Measurements from ENCODE around the gene BPHL. TPM values are rescaled to one million over a fixed set of nuclear protein-coding genes. Genes with fewer than 3 reads are reported as not detected.
"Not testable (repeated sequence)": the region's sequence is repeated elsewhere in the genome, so short reads cannot be mapped to it uniquely, and the experiment has no call there.

BPHL gene
- total RNA-seq, 1 donor = 2.4 TPM

- H3K4me3 ChIP-seq (ENCODE audit: low read length) = no peak overlapping the region
- no peaks in the 10 kb centered on the region for H3K27me3 ChIP-seq (ENCODE audit: insufficient read depth, low read length)
- H3K4me1 ChIP-seq (ENCODE audit: insufficient read depth, low read length) = no peaks in the 10 kb centered on the region
- no peaks in the 10 kb centered on the region for H3K9me3 ChIP-seq (ENCODE audit: low read depth, low read length)
These were observed 77.4 kb downstream of the BPHL start for GRCh38 chr6:3195695-3196497.

- no peak overlapping the region for H3K4me3 ChIP-seq (ENCODE audit: low read length)
- no peaks in the 10 kb centered on the region for H3K9me3 ChIP-seq (ENCODE audit: low read depth, low read length)
- H3K27me3 ChIP-seq (ENCODE audit: insufficient read depth, low read length) = no peaks in the 10 kb centered on the region
- no peaks in the 10 kb centered on the region for H3K4me1 ChIP-seq (ENCODE audit: insufficient read depth, low read length)
These were observed 78.3 kb downstream of the BPHL start for GRCh38 chr6:3196770-3197169.

GRCh38 chr6:3197734-3198133 is 79.2 kb downstream of the BPHL start:
- H3K27me3 ChIP-seq (ENCODE audit: insufficient read depth, low read length); H3K4me3 ChIP-seq (ENCODE audit: low read length); H3K9me3 ChIP-seq (ENCODE audit: low read depth, low read length); H3K4me1 ChIP-seq (ENCODE audit: insufficient read depth, low read length): not testable (repeated sequence)

- H3K4me1 ChIP-seq (ENCODE audit: insufficient read depth, low read length) = no peaks in the 10 kb centered on the region
- H3K9me3 ChIP-seq (ENCODE audit: low read depth, low read length) = no peaks in the 10 kb centered on the region
- H3K27me3 ChIP-seq (ENCODE audit: insufficient read depth, low read length) = no peaks in the 10 kb centered on the region
- no peak overlapping the region for H3K4me3 ChIP-seq (ENCODE audit: low read length)
These were observed 80.9 kb downstream of the BPHL start for GRCh38 chr6:3199382-3199781.

GRCh38 chr6:3200682-3201081 is 82.2 kb downstream of the BPHL start:
- Histone ChIP-seq H3K9me3 (ENCODE audit: low read depth, low read length) (no peaks in the 10 kb centered on the region), H3K4me3 (ENCODE audit: low read length) (no peak overlapping the region), H3K27me3 (ENCODE audit: insufficient read depth, low read length) (no peaks in the 10 kb centered on the region), H3K4me1 (ENCODE audit: insufficient read depth, low read length) (no peaks in the 10 kb centered on the region)

- Histone ChIP-seq H3K4me3 (ENCODE audit: low read length) (no peak overlapping the region), H3K9me3 (ENCODE audit: low read depth, low read length) (no peaks in the 10 kb centered on the region), H3K27me3 (ENCODE audit: insufficient read depth, low read length) (no peaks in the 10 kb centered on the region), H3K4me1 (ENCODE audit: insufficient read depth, low read length) (no peaks in the 10 kb centered on the region)
These were observed 82.9 kb downstream of the BPHL start for GRCh38 chr6:3201388-3201787.

Other genes starting within 250 kb of the BPHL start
- gene SERPINB9, start 215.4 kb upstream of the BPHL start, total RNA-seq = 51.4 TPM
- 58.4 TPM for gene SERPINB6, start 147.1 kb upstream of the BPHL start, total RNA-seq
- 14.5 TPM for gene NQO2, start 118.8 kb upstream of the BPHL start, total RNA-seq
- 19.0 TPM for gene RIPK1, start 50.2 kb upstream of the BPHL start, total RNA-seq
- 14.6 TPM for gene TUBB2A, start 38.8 kb downstream of the BPHL start, total RNA-seq
- 0.84 TPM for gene TUBB2B, start 108.9 kb downstream of the BPHL start, total RNA-seq
- 11.8 TPM for gene PSMG4, start 140.2 kb downstream of the BPHL start, total RNA-seq